ENCODE measurements around the gene MICU2. TPM values are rescaled to one million over a fixed set of nuclear protein-coding genes. Genes with fewer than 3 reads are reported as not detected.
A peak's percentile ranks its signal among the peaks of the same experiment; 100 is the strongest.

Gene MICU2
- 10 to 100 TPM; 34.6 to 35.1 TPM for total RNA-seq

- Mint-ChIP-seq H3K9me3 (ENCODE audit: low read depth) (peaks cover 2% of the 10 kb centered on the region), H3K4me3 (peak within 1 kb of the TSS; percentile 81), H3K4me1 (peaks cover 30% of the 10 kb centered on the region), H3K36me3 (peaks cover 14% of the 10 kb centered on the region), H3K27me3 (no peaks in the 10 kb centered on the region), H3K27ac (peak within 1 kb of the TSS; percentile 90)
- DNase-seq (peak; percentile 96), ATAC-seq (peak; percentile 97)
- CTCF ChIA-PET, result interaction anchor here (1.0 to 3.0 kb wide), 7 partner anchors 23 to 306 kb away, joined by 3 to 20 read pairs (median 4); partner anchors contain the start of gene FGF9
Measured at GRCh38 chr13:21603531-21604448, at the start of gene MICU2. MICU2 (minus strand) TSS chr13:21604170; CDS start chr13:21604148, 22 bp downstream.

GRCh38 chr13:21641629-21642028 is 37.7 kb upstream of the MICU2 start:
- H3K36me3 Mint-ChIP-seq, result no peaks in the 10 kb centered on the region
- H3K4me1 Mint-ChIP-seq, result peaks cover 4% of the 10 kb centered on the region
- no peaks in the 10 kb centered on the region for H3K9me3 Mint-ChIP-seq (ENCODE audit: low read depth)
- peaks cover 11% of the 10 kb centered on the region for H3K27me3 Mint-ChIP-seq
- no peak for DNase-seq
- H3K27ac Mint-ChIP-seq, result no peak overlapping the region
- no peak for ATAC-seq
- CTCF ChIA-PET, result interaction anchor here (0.7 to 1.2 kb wide), 2 partner anchors 16 to 1156 kb away, joined by 3 read pairs; no protein-coding TSS in a partner anchor
- H3K4me3 Mint-ChIP-seq, result no peak overlapping the region

GRCh38 chr13:21639561-21639960 is 35.6 kb upstream of the MICU2 start:
- CTCF ChIA-PET, result interaction anchor here (0.7 to 4.7 kb wide), 2 partner anchors 31 to 47 kb away, joined by 3 to 37 read pairs; partner anchors contain the start of gene FGF9
- ATAC-seq, result no peak
- H3K36me3 Mint-ChIP-seq, result no peaks in the 10 kb centered on the region
- no peak overlapping the region for H3K4me3 Mint-ChIP-seq
- peaks cover 10% of the 10 kb centered on the region for H3K27me3 Mint-ChIP-seq
- no peak overlapping the region for H3K27ac Mint-ChIP-seq
- DNase-seq, result no peak
- no peaks in the 10 kb centered on the region for H3K9me3 Mint-ChIP-seq (ENCODE audit: low read depth)
- H3K4me1 Mint-ChIP-seq, result peaks cover 4% of the 10 kb centered on the region

- Mint-ChIP-seq H3K4me3 (no peak overlapping the region), H3K27ac (no peak overlapping the region), H3K36me3 (no peaks in the 10 kb centered on the region), H3K4me1 (peaks cover 4% of the 10 kb centered on the region), H3K9me3 (ENCODE audit: low read depth) (no peaks in the 10 kb centered on the region), H3K27me3 (peaks cover 10% of the 10 kb centered on the region)
- CTCF ChIA-PET, result interaction anchor here (0.8 to 4.7 kb wide), 18 partner anchors 19 to 1157 kb away, joined by 3 to 37 read pairs (median 4); partner anchors contain the start of gene FGF9
- ATAC-seq (no peak), DNase-seq (no peak)
Measured at GRCh38 chr13:21638319-21639282, 34.6 kb upstream of the MICU2 start.

GRCh38 chr13:21637296-21637695 is 33.3 kb upstream of the MICU2 start:
- Mint-ChIP-seq H3K9me3 (ENCODE audit: low read depth) (no peaks in the 10 kb centered on the region), H3K36me3 (no peaks in the 10 kb centered on the region), H3K4me1 (peaks cover 4% of the 10 kb centered on the region), H3K27ac (no peak overlapping the region), H3K4me3 (no peak overlapping the region), H3K27me3 (peaks cover 10% of the 10 kb centered on the region)
- ATAC-seq (no peak), DNase-seq (no peak)
- CTCF ChIA-PET, result interaction anchor here (0.6 to 4.7 kb wide), 12 partner anchors 27 to 1158 kb away, joined by 3 to 37 read pairs (median 4); partner anchors contain the start of gene FGF9

GRCh38 chr13:21636656-21637055 is 32.7 kb upstream of the MICU2 start:
- Mint-ChIP-seq H3K4me3 (no peak overlapping the region), H3K4me1 (peaks cover 4% of the 10 kb centered on the region), H3K27ac (no peak overlapping the region), H3K27me3 (peaks cover 9% of the 10 kb centered on the region), H3K36me3 (no peaks in the 10 kb centered on the region), H3K9me3 (ENCODE audit: low read depth) (no peaks in the 10 kb centered on the region)
- CTCF ChIA-PET, result interaction anchor here (0.9 to 4.7 kb wide), 2 partner anchors 34 to 55 kb away, joined by 3 to 37 read pairs; partner anchors contain the start of gene FGF9
- ATAC-seq (no peak), DNase-seq (no peak)

GRCh38 chr13:21632196-21632595 is 28.2 kb upstream of the MICU2 start:
- CTCF ChIA-PET, result no interaction called here
- H3K27ac Mint-ChIP-seq, result no peak overlapping the region
- H3K4me3 Mint-ChIP-seq, result no peak overlapping the region
- no peaks in the 10 kb centered on the region for H3K36me3 Mint-ChIP-seq
- ATAC-seq (no peak), DNase-seq (no peak)
- peaks cover 10% of the 10 kb centered on the region for H3K27me3 Mint-ChIP-seq
- H3K4me1 Mint-ChIP-seq, result no peaks in the 10 kb centered on the region
- no peaks in the 10 kb centered on the region for H3K9me3 Mint-ChIP-seq (ENCODE audit: low read depth)

- Mint-ChIP-seq H3K36me3 (no peaks in the 10 kb centered on the region), H3K27ac (no peak overlapping the region), H3K27me3 (peaks cover 12% of the 10 kb centered on the region), H3K4me1 (peaks cover 6% of the 10 kb centered on the region), H3K9me3 (ENCODE audit: low read depth) (no peaks in the 10 kb centered on the region), H3K4me3 (no peak overlapping the region)
- no peak for ATAC-seq
- CTCF ChIA-PET, result interaction anchor here (0.7 kb wide), 1 partner anchor 16 kb away, joined by 3 read pairs; no protein-coding TSS in a partner anchor
- DNase-seq, result no peak
Measured at GRCh38 chr13:21625366-21625765, 21.4 kb upstream of the MICU2 start.

GRCh38 chr13:21620861-21621260 is 16.9 kb upstream of the MICU2 start:
- Mint-ChIP-seq H3K27ac (no peak overlapping the region), H3K36me3 (no peaks in the 10 kb centered on the region), H3K27me3 (peaks cover 27% of the 10 kb centered on the region), H3K9me3 (ENCODE audit: low read depth) (no peaks in the 10 kb centered on the region), H3K4me1 (peaks cover 6% of the 10 kb centered on the region), H3K4me3 (no peak overlapping the region)
- DNase-seq (no peak), ATAC-seq (no peak)
- CTCF ChIA-PET, result no interaction called here

GRCh38 chr13:21619633-21620220 is 15.8 kb upstream of the MICU2 start:
- Mint-ChIP-seq H3K4me3 (no peak overlapping the region), H3K4me1 (peaks cover 6% of the 10 kb centered on the region), H3K27ac (no peak overlapping the region), H3K27me3 (peaks cover 30% of the 10 kb centered on the region), H3K9me3 (ENCODE audit: low read depth) (no peaks in the 10 kb centered on the region), H3K36me3 (no peaks in the 10 kb centered on the region)
- ATAC-seq, result no peak
- DNase-seq, result no peak
- CTCF ChIA-PET, result no interaction called here

GRCh38 chr13:21616880-21617279 is 12.9 kb upstream of the MICU2 start:
- H3K9me3 Mint-ChIP-seq (ENCODE audit: low read depth), result no peaks in the 10 kb centered on the region
- H3K36me3 Mint-ChIP-seq, result no peaks in the 10 kb centered on the region
- CTCF ChIA-PET, result no interaction called here
- H3K27me3 Mint-ChIP-seq, result peaks cover 28% of the 10 kb centered on the region
- DNase-seq, result no peak
- H3K4me3 Mint-ChIP-seq, result no peak overlapping the region
- no peak for ATAC-seq
- H3K27ac Mint-ChIP-seq, result no peak overlapping the region
- H3K4me1 Mint-ChIP-seq, result peaks cover 6% of the 10 kb centered on the region

- H3K36me3 Mint-ChIP-seq, result no peaks in the 10 kb centered on the region
- ATAC-seq (no peak), DNase-seq (no peak)
- no peak overlapping the region for H3K27ac Mint-ChIP-seq
- H3K9me3 Mint-ChIP-seq (ENCODE audit: low read depth), result no peaks in the 10 kb centered on the region
- H3K4me1 Mint-ChIP-seq, result peaks cover 6% of the 10 kb centered on the region
- CTCF ChIA-PET, result no interaction called here
- H3K4me3 Mint-ChIP-seq, result no peak overlapping the region
- peaks cover 27% of the 10 kb centered on the region for H3K27me3 Mint-ChIP-seq
Measured at GRCh38 chr13:21616205-21616866, 12.4 kb upstream of the MICU2 start.
